ENCODE data around the gene CAV1. TPM values are rescaled to one million over a fixed set of nuclear protein-coding genes. Genes with fewer than 3 reads are reported as not detected.
"Not testable (repeated sequence)": the region's sequence is repeated elsewhere in the genome, so short reads cannot be mapped to it uniquely, and the experiment has no call there.

The CAV1 gene
- total and polyA plus RNA-seq, 12 donors: 4.0 to 35.4 (median 9.7) TPM

- H3K4me3 ChIP-seq: no peak overlapping the region
- no peak overlapping the region for H3K27ac ChIP-seq
- no peak for TF ChIP-seq POLR2A (IDR thresholded peaks at IDR 0.05)
- no peak for TF ChIP-seq CTCF (IDR thresholded peaks at IDR 0.05)
- WGBS, 4 donors: 47 to 57% (median 50%) methylated on average over 1 of the region's 1 CpG
- DNase-seq: no peak
- H3K27me3 ChIP-seq: no peaks in the 10 kb centered on the region
- no peaks in the 10 kb centered on the region for H3K36me3 ChIP-seq (replicated peaks in 1 of 2)
- intact Hi-C loops (cut with DNase I): no loop called here
- no peaks in the 10 kb centered on the region for H3K9me3 ChIP-seq (replicated peaks in 1 of 3)
- H3K4me1 ChIP-seq (replicated peaks in 1 of 2): no peaks in the 10 kb centered on the region
Measured at GRCh38 chr7:116583653-116584052, 58.8 kb downstream of the CAV1 start.

DNA sequence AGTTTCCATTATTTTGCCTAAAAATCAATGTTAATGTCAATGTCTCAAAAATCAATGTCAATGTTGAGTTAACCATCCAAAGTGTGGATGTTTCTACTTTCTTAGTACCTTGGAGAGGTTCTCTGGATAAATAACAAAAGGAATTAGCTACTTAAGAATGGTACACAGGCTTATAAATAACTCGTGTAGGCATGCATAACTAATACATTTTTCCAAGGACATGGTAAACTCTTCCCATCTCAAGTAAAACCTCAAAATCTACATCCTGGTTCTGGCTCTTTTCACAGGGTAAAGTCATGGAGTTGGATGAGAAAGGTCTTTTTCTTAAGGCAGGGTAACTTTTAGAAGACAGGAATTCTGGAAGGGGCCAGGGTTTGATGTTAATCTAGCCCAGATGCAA lies 59.9 kb downstream of the CAV1 start:
- no peaks in the 10 kb centered on the region for H3K9me3 ChIP-seq (replicated peaks in 1 of 3)
- H3K27ac ChIP-seq: no peak overlapping the region
- H3K27me3 ChIP-seq: no peaks in the 10 kb centered on the region
- 68 to 88% (median 72%) methylated on average over 1 of the region's 1 CpG for WGBS, 4 donors
- DNase-seq: no peak
- no peak overlapping the region for H3K4me3 ChIP-seq
- no peaks in the 10 kb centered on the region for H3K36me3 ChIP-seq (replicated peaks in 1 of 2)
- intact Hi-C loops (cut with DNase I): loop anchor here (5.0 kb wide), 2 partner anchors 322 to 327 kb away; no protein-coding TSS in a partner anchor
- H3K4me1 ChIP-seq (replicated peaks in 1 of 2): no peaks in the 10 kb centered on the region
- no peak for TF ChIP-seq POLR2A (IDR thresholded peaks at IDR 0.05)
- TF ChIP-seq CTCF (IDR thresholded peaks at IDR 0.05): no peak

- no peaks in the 10 kb centered on the region for H3K9me3 ChIP-seq (replicated peaks in 1 of 3)
- TF ChIP-seq CTCF (IDR thresholded peaks at IDR 0.05) (no peak), POLR2A (IDR thresholded peaks at IDR 0.05) (no peak)
Measured at GRCh38 chr7:116585392-116585791, 60.6 kb downstream of the CAV1 start.

GRCh38 chr7:116585967-116586366 lies 61.1 kb downstream of the CAV1 start:
- H3K4me3 ChIP-seq: no peak overlapping the region
- TF ChIP-seq POLR2A (IDR thresholded peaks at IDR 0.05) (no peak), CTCF (IDR thresholded peaks at IDR 0.05) (no peak)
- no peaks in the 10 kb centered on the region for H3K27me3 ChIP-seq
- H3K4me1 ChIP-seq (replicated peaks in 1 of 2): no peaks in the 10 kb centered on the region
- H3K36me3 ChIP-seq (replicated peaks in 1 of 2): no peaks in the 10 kb centered on the region
- DNase-seq: no peak
- no peak overlapping the region for H3K27ac ChIP-seq
- WGBS, 4 donors: 70 to 80% (median 77%) methylated on average over 5 of the region's 5 CpGs
- no peaks in the 10 kb centered on the region for H3K9me3 ChIP-seq (replicated peaks in 1 of 3)
- intact Hi-C loops (cut with DNase I): loop anchor here (5.0 kb wide), 2 partner anchors 324 to 329 kb away; no protein-coding TSS in a partner anchor

More at GRCh38 chr7:116585392-116585791, 60.6 kb downstream of the CAV1 start:
- H3K4me1 ChIP-seq (replicated peaks in 1 of 2): no peaks in the 10 kb centered on the region
- intact Hi-C loops (cut with DNase I): loop anchor here (5.0 kb wide), 2 partner anchors 323 to 328 kb away; no protein-coding TSS in a partner anchor
- H3K27ac ChIP-seq: no peak overlapping the region
- H3K4me3 ChIP-seq: no peak overlapping the region
- no peaks in the 10 kb centered on the region for H3K27me3 ChIP-seq
- no peak for DNase-seq
- WGBS, 4 donors: 82 to 91% (median 86%) methylated on average over 3 of the region's 3 CpGs
- no peaks in the 10 kb centered on the region for H3K36me3 ChIP-seq (replicated peaks in 1 of 2)

- not testable (repeated sequence) for DNase-seq; H3K9me3 ChIP-seq (replicated peaks in 1 of 3); H3K36me3 ChIP-seq (replicated peaks in 1 of 2); H3K27me3 ChIP-seq; H3K27ac ChIP-seq; H3K4me1 ChIP-seq (replicated peaks in 1 of 2); H3K4me3 ChIP-seq
- 88 to 93% (median 89%) methylated on average over 3 of the region's 3 CpGs for WGBS, 4 donors
- intact Hi-C loops (cut with DNase I): loop anchor here (5.0 kb wide), 2 partner anchors 325 to 330 kb away; no protein-coding TSS in a partner anchor
Measured at GRCh38 chr7:116587200-116587599, 62.4 kb downstream of the CAV1 start.
